H1 (cell line): ENCODE data around the gene PRAME. TPM values are rescaled to one million over a fixed set of nuclear protein-coding genes. Genes with fewer than 3 reads are reported as not detected.

Experiments
- CREB1 ChIP-seq: IDR thresholded peaks from 2 replicates; pipeline ENCODE4 v1.6.1; 2012; ENCODE audit warnings: inconsistent platforms
- CTCF ChIP-seq, 3 experiments: IDR thresholded peaks; 1 replicate in 2 of 3; 2 replicates in 1 of 3; pipeline versions ENCODE4 v1.5.1 to v1.6.1; 2011; ENCODE audit warnings: low read length in 3 of 3, mild to moderate bottlenecking in 3 of 3, inconsistent platforms in 2 of 3, low read depth in 1 of 3, moderate library complexity in 1 of 3; ENCODE audit not compliant: insufficient read depth in 1 of 3; ENCODE audit errors: control extremely low read depth in 1 of 3
- E2F6 ChIP-seq: IDR thresholded peaks from 2 replicates; pipeline ENCODE4 v1.6.1; 2012; ENCODE audit warnings: inconsistent platforms
- GABPA ChIP-seq: IDR thresholded peaks from 2 replicates; pipeline ENCODE4 v1.6.1; 2011; ENCODE audit warnings: mild to moderate bottlenecking, low read length, moderate library complexity, borderline replicate concordance; ENCODE audit not compliant: insufficient read depth
- KDM4A ChIP-seq: IDR thresholded peaks from one replicate; pipeline ENCODE4 v1.7.1; 2012; ENCODE audit warnings: low read depth, mild to moderate bottlenecking, moderate library complexity, low read length, inconsistent platforms; ENCODE audit not compliant: severe bottlenecking
- SAP30 ChIP-seq: fragments of 300-600 bp; sonication (generic); IDR thresholded peaks from 2 replicates; pipeline ENCODE4 v1.7.1; 2012; ENCODE audit warnings: low read length, moderate library complexity, mild to moderate bottlenecking, inconsistent platforms; ENCODE audit not compliant: insufficient read depth, insufficient replicate concordance
- polyA plus RNA-seq, 7 experiments: library from polyadenylated mRNA; depleted of rRNA in 3 of 7; stranded (reverse) in 5 of 7; unstranded in 2 of 7; fragments of >200 nt in 5 of 7; fragments of 200-250 nt in 2 of 7; gene quantifications; 1 replicate in 5 of 7; 2 replicates in 1 of 7; 4 replicates in 1 of 7; pipeline versions ENCODE4 v1.2.1 to v1.2.3, GENCODE V29; 2011 to 2013; ENCODE audit warnings: missing spikeins in 2 of 7, mixed read lengths in 2 of 7
- total RNA-seq: library from RNA; stranded (reverse); fragmentation: NEBNext Ultra II Directional; extraction: Animal tissue kit (Norgen Biotek cat#: 25700); gene quantifications from 2 replicates; pipeline ENCODE4 v1.2.1, GENCODE V29; 2021

Gene PRAME
- total and polyA plus RNA-seq, 2 of the 8 experiments (the other 6 are each of a cell fraction or from before 2014, with no cell fraction given): 0.15 to 1.1 TPM

- TF ChIP-seq E2F6 (no peak), GABPA (no peak), CREB1 (no peak), KDM4A (no peak), CTCF (IDR thresholded peaks at IDR 0.05; ENCODE audit: control extremely low read depth in 1 of 3, insufficient read depth in 1 of 3, low read depth in 1 of 3, low read length in 3 of 3) (no peak), SAP30 (no peak)
- TF ChIP-seq, all 59 proteins: peak for 0
Observed at GRCh38 chr22:22516992-22517391, 42.1 kb downstream of the PRAME start (continued).
